ENCODE measurements around the gene PGLYRP1.

PGLYRP1 gene

DNA sequence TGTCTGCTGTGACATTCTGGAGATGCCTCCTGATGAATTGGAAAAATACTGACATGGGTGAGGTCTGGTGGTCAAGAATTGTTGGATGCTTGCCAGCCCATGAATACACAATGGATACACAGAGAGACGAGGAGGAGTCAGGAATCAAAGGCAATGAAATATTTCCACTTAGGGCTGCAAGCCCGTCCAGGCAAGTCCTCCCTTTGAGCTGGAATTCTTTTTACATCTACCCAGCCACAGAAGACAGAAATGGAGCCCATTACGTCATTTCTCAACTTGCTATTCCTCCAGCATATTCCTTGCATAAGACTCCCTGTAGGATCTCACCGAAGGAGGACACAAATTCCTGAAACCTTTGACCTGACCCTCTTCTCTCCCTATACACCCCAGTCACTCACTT lies 33.7 kb upstream of the PGLYRP1 start:
- Histone ChIP-seq H3K4me1 (ENCODE audit: control insufficient read depth, low read length) (no peaks in the 10 kb centered on the region), H4K20me1 (ENCODE audit: control insufficient read depth, insufficient read depth, low read depth, low read length) (no peaks in the 10 kb centered on the region), H3F3A (ENCODE audit: control insufficient read depth, insufficient read depth) (no peaks in the 10 kb centered on the region), H3K36me3 (ENCODE audit: control insufficient read depth, low read length) (no peaks in the 10 kb centered on the region), H3K27ac (ENCODE audit: low read depth, low read length) (no peak overlapping the region), H3K9me2 (replicated peaks; ENCODE audit: control insufficient read depth, low read length) (no peaks in the 10 kb centered on the region), H3K27me3 (ENCODE audit: control insufficient read depth, low read length) (peaks cover 21% of the 10 kb centered on the region), H3K79me2 (ENCODE audit: control insufficient read depth, low read length) (no peaks in the 10 kb centered on the region), H3K9me3 (ENCODE audit: control insufficient read depth, insufficient read depth, low read length) (0 out of 2 replicates have a peak, but pooled peaks cover 3% of the 10 kb centered on the region), H3K4me3 (ENCODE audit: low read length) (no peak overlapping the region), H3K4me2 (ENCODE audit: low read length) (no peak overlapping the region)
- no peak for TF ChIP-seq EZH2phosphoT487 (IDR thresholded peaks at IDR 0.05; ENCODE audit: borderline replicate concordance, low read length)
- TF ChIP-seq, protein P1, sequence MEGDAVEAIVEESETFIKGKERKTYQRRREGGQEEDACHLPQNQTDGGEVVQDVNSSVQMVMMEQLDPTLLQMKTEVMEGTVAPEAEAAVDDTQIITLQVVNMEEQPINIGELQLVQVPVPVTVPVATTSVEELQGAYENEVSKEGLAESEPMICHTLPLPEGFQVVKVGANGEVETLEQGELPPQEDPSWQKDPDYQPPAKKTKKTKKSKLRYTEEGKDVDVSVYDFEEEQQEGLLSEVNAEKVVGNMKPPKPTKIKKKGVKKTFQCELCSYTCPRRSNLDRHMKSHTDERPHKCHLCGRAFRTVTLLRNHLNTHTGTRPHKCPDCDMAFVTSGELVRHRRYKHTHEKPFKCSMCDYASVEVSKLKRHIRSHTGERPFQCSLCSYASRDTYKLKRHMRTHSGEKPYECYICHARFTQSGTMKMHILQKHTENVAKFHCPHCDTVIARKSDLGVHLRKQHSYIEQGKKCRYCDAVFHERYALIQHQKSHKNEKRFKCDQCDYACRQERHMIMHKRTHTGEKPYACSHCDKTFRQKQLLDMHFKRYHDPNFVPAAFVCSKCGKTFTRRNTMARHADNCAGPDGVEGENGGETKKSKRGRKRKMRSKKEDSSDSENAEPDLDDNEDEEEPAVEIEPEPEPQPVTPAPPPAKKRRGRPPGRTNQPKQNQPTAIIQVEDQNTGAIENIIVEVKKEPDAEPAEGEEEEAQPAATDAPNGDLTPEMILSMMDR (IDR thresholded peaks at IDR 0.05; ENCODE audit: low read depth, low read length, poor library complexity, severe bottlenecking), result no peak

DNA sequence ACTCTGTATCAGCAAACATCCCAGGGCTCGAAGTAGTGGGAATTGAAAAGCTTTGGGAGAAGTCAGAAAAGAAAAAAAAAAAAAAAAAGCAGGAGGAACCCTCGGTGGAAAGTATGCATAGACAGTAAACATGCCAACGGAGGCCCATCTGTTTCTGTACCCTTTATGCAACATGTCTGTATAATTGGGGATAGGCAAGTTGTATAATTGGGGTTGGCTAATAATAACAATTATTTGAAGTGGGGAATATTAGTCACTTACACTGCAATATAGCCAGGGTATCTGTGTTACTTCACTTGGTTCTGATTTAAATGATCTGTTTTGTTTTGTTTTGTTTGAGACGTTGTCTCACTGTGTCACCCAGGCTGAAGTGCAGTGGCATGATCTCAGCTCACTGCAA lies 30.0 kb upstream of the PGLYRP1 start:
- H3K4me3 ChIP-seq (ENCODE audit: low read length), result no peak overlapping the region
- TF ChIP-seq, protein P1 (IDR thresholded peaks at IDR 0.05; ENCODE audit: low read depth, low read length, poor library complexity, severe bottlenecking), result no peak
- TF ChIP-seq EZH2phosphoT487 (IDR thresholded peaks at IDR 0.05; ENCODE audit: borderline replicate concordance, low read length), result no peak
- peaks cover 26% of the 10 kb centered on the region for H3K27me3 ChIP-seq (ENCODE audit: control insufficient read depth, low read length)
- H3F3A ChIP-seq (ENCODE audit: control insufficient read depth, insufficient read depth), result no peaks in the 10 kb centered on the region
- no peaks in the 10 kb centered on the region for H3K79me2 ChIP-seq (ENCODE audit: control insufficient read depth, low read length)
- no peaks in the 10 kb centered on the region for H3K9me2 ChIP-seq (replicated peaks; ENCODE audit: control insufficient read depth, low read length)
- H3K27ac ChIP-seq (ENCODE audit: low read depth, low read length), result no peak overlapping the region
- no peaks in the 10 kb centered on the region for H3K36me3 ChIP-seq (ENCODE audit: control insufficient read depth, low read length)
- no peaks in the 10 kb centered on the region for H4K20me1 ChIP-seq (ENCODE audit: control insufficient read depth, insufficient read depth, low read depth, low read length)
- no peaks in the 10 kb centered on the region for H3K4me1 ChIP-seq (ENCODE audit: control insufficient read depth, low read length)
- no peak overlapping the region for H3K4me2 ChIP-seq (ENCODE audit: low read length)
- H3K9me3 ChIP-seq (ENCODE audit: control insufficient read depth, insufficient read depth, low read length), result no peaks in the 10 kb centered on the region

DNA sequence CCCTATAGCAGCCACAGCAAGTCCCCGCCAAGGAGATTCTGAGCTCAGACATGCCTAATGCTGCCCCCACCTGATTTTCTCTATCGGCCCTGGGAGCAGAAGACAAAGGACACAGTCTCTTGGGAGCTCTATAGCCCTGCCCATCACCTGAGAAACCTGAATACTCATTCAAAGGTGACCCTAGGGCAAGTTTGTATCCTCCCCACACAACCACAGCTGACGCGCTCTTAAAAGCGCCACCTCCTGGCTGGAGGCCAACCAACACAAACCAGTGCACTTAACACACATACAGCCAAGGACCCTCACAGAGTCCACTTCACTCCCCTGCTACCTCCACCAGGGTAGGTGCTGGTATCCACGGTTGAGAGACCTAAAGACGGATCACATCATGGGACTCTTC lies 26.7 kb upstream of the PGLYRP1 start:
- no peaks in the 10 kb centered on the region for H3F3A ChIP-seq (ENCODE audit: control insufficient read depth, insufficient read depth)
- no peaks in the 10 kb centered on the region for H4K20me1 ChIP-seq (ENCODE audit: control insufficient read depth, insufficient read depth, low read depth, low read length)
- H3K27me3 ChIP-seq (ENCODE audit: control insufficient read depth, low read length), result peaks cover 18% of the 10 kb centered on the region
- no peak for TF ChIP-seq EZH2phosphoT487 (IDR thresholded peaks at IDR 0.05; ENCODE audit: borderline replicate concordance, low read length)
- TF ChIP-seq, protein P1 (IDR thresholded peaks at IDR 0.05; ENCODE audit: low read depth, low read length, poor library complexity, severe bottlenecking), result peak; percentile 62
- no peaks in the 10 kb centered on the region for H3K9me2 ChIP-seq (replicated peaks; ENCODE audit: control insufficient read depth, low read length)
- H3K9me3 ChIP-seq (ENCODE audit: control insufficient read depth, insufficient read depth, low read length), result no peaks in the 10 kb centered on the region
- H3K4me3 ChIP-seq (ENCODE audit: low read length), result no peak overlapping the region
- no peak overlapping the region for H3K4me2 ChIP-seq (ENCODE audit: low read length)
- no peaks in the 10 kb centered on the region for H3K79me2 ChIP-seq (ENCODE audit: control insufficient read depth, low read length)
- H3K36me3 ChIP-seq (ENCODE audit: control insufficient read depth, low read length), result no peaks in the 10 kb centered on the region
- no peaks in the 10 kb centered on the region for H3K4me1 ChIP-seq (ENCODE audit: control insufficient read depth, low read length)
- H3K27ac ChIP-seq (ENCODE audit: low read depth, low read length), result no peak overlapping the region

DNA sequence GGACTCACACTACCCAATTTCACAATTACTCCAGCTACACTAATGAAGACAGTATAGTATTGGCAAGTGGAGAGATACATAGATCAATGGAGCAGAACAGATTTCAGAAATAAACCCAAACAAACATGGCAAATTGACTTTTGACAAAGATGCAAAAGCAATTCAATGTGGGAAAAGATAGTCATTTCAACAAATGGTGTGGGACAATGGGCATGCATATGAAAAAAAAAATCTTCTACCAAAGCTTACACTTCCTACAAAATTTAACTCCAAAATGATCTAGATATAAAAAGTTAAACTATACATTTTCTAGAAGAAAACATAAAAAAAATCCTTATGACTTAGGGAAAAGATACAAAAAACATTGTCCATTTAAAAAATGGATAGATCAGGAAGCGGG lies 20.7 kb upstream of the PGLYRP1 start:
- Histone ChIP-seq H3K36me3 (ENCODE audit: control insufficient read depth, low read length) (no peaks in the 10 kb centered on the region), H3K9me3 (ENCODE audit: control insufficient read depth, insufficient read depth, low read length) (no peaks in the 10 kb centered on the region), H3K27ac (ENCODE audit: low read depth, low read length) (no peak overlapping the region), H3K4me3 (ENCODE audit: low read length) (no peak overlapping the region), H3F3A (ENCODE audit: control insufficient read depth, insufficient read depth) (no peaks in the 10 kb centered on the region), H4K20me1 (ENCODE audit: control insufficient read depth, insufficient read depth, low read depth, low read length) (no peaks in the 10 kb centered on the region), H3K79me2 (ENCODE audit: control insufficient read depth, low read length) (no peaks in the 10 kb centered on the region), H3K4me1 (ENCODE audit: control insufficient read depth, low read length) (no peaks in the 10 kb centered on the region), H3K9me2 (replicated peaks; ENCODE audit: control insufficient read depth, low read length) (no peaks in the 10 kb centered on the region), H3K27me3 (ENCODE audit: control insufficient read depth, low read length) (peaks cover 18% of the 10 kb centered on the region), H3K4me2 (ENCODE audit: low read length) (no peak overlapping the region)
- TF ChIP-seq EZH2phosphoT487 (IDR thresholded peaks at IDR 0.05; ENCODE audit: borderline replicate concordance, low read length), result no peak
- TF ChIP-seq, protein P1 (IDR thresholded peaks at IDR 0.05; ENCODE audit: low read depth, low read length, poor library complexity, severe bottlenecking), result no peak

Measured in DOHH2 (cell line).